Spinal cord (tissue), 10 donors: Measurements from ENCODE around the gene PRR23A. TPM values are rescaled to one million over a fixed set of nuclear protein-coding genes. Genes with fewer than 3 reads are reported as not detected.

ENCODE experiments used
- DNase-seq, 6 donors: peaks; one replicate each; pipeline versions ENCODE4 v3.0.0 to v3.0.0-alpha.2; 2013 to 2015; ENCODE audit warnings: low spot score in 6 of 6, low read depth in 4 of 6
- H3K27ac ChIP-seq: one replicate; pipeline ENCODE4 v1.5.1; 2013; ENCODE audit warnings: low read depth, low read length, control low read depth
- H3K27me3 ChIP-seq: one replicate; pipeline ENCODE4 v1.6.1; 2013; ENCODE audit warnings: low read length; ENCODE audit not compliant: control insufficient read depth, insufficient read depth
- H3K36me3 ChIP-seq: one replicate; pipeline ENCODE4 v1.6.1; 2013; ENCODE audit warnings: low read length; ENCODE audit not compliant: control insufficient read depth, insufficient read depth
- H3K4me1 ChIP-seq: one replicate; pipeline ENCODE4 v1.6.1; 2013; ENCODE audit warnings: low read length; ENCODE audit not compliant: control insufficient read depth, insufficient read depth
- H3K4me3 ChIP-seq: one replicate; pipeline ENCODE4 v1.5.1; 2013; ENCODE audit warnings: low read depth, low read length, control low read depth
- H3K9me3 ChIP-seq: one replicate; pipeline ENCODE4 v1.6.1; 2013; ENCODE audit warnings: low read length; ENCODE audit not compliant: control insufficient read depth, insufficient read depth
- WGBS: methylation state at CpG from one replicate; pipeline ENCODE4 v1.1.5; 2013; ENCODE audit warnings: missing lambda C conversion rate; ENCODE audit not compliant: insufficient coverage; 5-methylcytosine and 5-hydroxymethylcytosine counted together
- polyA plus RNA-seq, 2 donors: library from polyadenylated mRNA; unstranded; fragments of 120-200 nt; gene quantifications; one replicate each; pipeline ENCODE4 v1.2.1, GENCODE V29; 2013; ENCODE audit not compliant: insufficient read length in 2 of 2
- total RNA-seq, 2 donors: library from RNA; depleted of rRNA in 1 of 2; stranded (reverse); fragments of 120-200 nt in 1 of 2; fragments of >200 nt in 1 of 2; gene quantifications; one replicate each; pipeline versions ENCODE4 v1.2.3 to v1.2.4, GENCODE V29; 2013 to 2014
- donor health status: healthy.

The PRR23A gene
- total and polyA plus RNA-seq, 4 donors: not detected

DNA sequence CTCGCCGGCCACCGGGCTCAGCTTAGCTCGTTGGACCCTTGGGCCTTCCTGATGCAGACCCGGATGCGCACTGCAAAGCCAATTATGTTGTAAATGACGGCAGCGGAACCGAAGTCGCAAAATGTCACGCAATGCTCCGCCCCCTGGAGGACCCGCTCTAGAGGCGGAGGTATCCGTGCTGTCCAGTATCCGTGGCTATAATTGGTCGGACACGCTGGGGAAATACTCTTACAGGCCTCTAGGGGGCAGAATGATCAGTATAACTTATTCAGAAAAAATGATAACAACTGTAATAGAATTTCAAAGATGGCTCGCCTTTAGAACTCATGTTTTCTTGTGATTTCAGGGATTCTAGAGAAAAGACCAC lies 14.8 kb upstream of the PRR23A start, which contains the start of gene PRR23B:
TSS of gene PRR23B (minus strand) at position 59 of the 367 bp plus-strand sequence. CDS start 265 bp downstream, outside the sequence.
- Histone ChIP-seq H3K4me3 (no peak within 1 kb of the TSS), H3K27ac (no peak within 1 kb of the TSS), H3K36me3 (no peaks in the 10 kb centered on the region), H3K27me3 (peaks cover 2% of the 10 kb centered on the region), H3K4me1 (no peaks in the 10 kb centered on the region), H3K9me3 (no peaks in the 10 kb centered on the region)
- DNase-seq: no peak
- WGBS: 71% methylated on average over 15 of the region's 19 CpGs

- 56% methylated on average over 81 of the region's 81 CpGs for WGBS
- H3K9me3 ChIP-seq: no peaks in the 10 kb centered on the region
- no peaks in the 10 kb centered on the region for H3K36me3 ChIP-seq
- peaks cover 2% of the 10 kb centered on the region for H3K27me3 ChIP-seq
- H3K4me3 ChIP-seq: no peak overlapping the region
- no peaks in the 10 kb centered on the region for H3K4me1 ChIP-seq
- no peak for DNase-seq
- no peak overlapping the region for H3K27ac ChIP-seq
Measured at GRCh38 chr3:139020036-139020867, 14.2 kb upstream of the PRR23A start.

DNA sequence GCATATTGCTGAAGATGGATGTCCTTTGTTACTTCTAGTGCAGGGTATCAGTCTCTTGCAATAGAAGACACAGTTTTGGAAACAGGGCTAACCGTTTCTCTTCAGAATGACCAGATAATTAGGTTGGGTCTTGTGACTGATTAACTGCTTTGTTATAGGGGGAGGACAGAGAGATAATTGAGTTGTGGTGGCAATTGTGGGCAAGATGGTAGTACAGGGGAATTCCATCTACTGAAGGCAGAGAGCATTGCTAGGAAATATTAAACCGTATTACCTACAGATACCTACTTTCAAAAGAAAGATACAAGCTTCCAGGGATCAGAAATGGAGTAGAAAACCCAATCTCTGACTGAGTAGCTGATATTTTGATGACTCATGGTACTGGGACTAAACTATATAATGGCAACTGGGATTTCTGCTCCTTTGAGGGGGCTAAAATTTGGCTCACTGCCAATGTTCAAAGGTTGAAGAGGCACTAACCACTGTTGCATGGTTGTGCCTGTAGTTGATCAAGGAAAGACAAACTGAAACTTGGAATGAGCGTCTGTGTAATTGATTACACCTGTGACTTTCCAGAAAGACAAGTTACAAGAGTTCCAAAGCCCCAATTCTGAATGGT lies 10.5 kb upstream of the PRR23A start:
- Histone ChIP-seq H3K27me3 (peaks cover 2% of the 10 kb centered on the region), H3K4me3 (no peak overlapping the region), H3K9me3 (peaks cover 2% of the 10 kb centered on the region), H3K27ac (no peak overlapping the region), H3K4me1 (no peaks in the 10 kb centered on the region), H3K36me3 (no peaks in the 10 kb centered on the region)
- 33% methylated on average over 1 of the region's 3 CpGs for WGBS
- DNase-seq: no peak

- H3K4me1 ChIP-seq: no peaks in the 10 kb centered on the region
- H3K9me3 ChIP-seq: peaks cover 3% of the 10 kb centered on the region
- H3K36me3 ChIP-seq: no peaks in the 10 kb centered on the region
- 80% methylated on average over 40 of the region's 45 CpGs for WGBS
- H3K27me3 ChIP-seq: no peaks in the 10 kb centered on the region
- DNase-seq: no peak
- H3K4me3 ChIP-seq: no peak overlapping the region
- no peak overlapping the region for H3K27ac ChIP-seq
Measured at GRCh38 chr3:139005356-139005993, 593 bp downstream of the PRR23A start.

DNA sequence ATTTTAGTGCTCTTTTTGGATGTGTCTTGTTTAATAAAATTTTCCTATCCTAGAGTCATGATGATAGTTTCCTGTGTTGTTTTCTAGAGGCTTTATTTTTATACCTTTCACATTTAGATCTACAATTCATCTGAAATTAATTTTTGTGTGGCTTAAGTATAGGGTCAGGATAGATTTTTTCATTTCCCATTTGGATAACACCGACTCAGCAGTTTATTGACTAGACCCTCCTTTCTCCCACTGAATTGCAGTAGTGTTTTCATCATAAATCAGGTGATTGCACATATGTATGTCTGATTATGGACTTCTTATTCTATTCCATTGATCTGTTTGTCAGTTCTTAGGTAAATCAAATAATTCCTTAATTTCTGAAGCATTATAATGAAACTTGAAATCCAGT lies 10.4 kb downstream of the PRR23A start:
- Histone ChIP-seq H3K27ac (no peak overlapping the region), H3K4me3 (no peak overlapping the region), H3K4me1 (no peaks in the 10 kb centered on the region), H3K9me3 (no peaks in the 10 kb centered on the region), H3K27me3 (no peaks in the 10 kb centered on the region), H3K36me3 (no peaks in the 10 kb centered on the region)
- DNase-seq: no peak
- WGBS: no CpG with 5 or more reads among the region's 1 CpG

DNA sequence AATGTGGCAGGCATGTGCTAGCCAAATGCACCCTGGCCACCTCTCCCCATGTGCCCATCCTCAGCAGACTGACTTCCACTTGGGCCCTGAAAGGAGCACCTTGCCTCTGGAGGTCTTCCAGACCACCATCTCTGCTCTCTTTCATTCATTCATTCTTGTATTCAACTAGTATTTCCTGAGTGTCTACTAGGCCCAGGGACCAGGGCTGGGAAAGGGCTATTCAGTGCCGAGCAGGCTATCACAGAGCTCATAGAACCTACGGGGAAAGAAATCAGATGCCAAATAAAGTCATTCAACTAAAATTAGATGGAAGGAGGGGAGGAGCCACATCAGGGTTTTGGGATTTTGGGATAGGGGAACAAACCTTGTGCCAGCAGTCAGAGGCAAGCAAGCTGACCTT lies 18.9 kb downstream of the PRR23A start:
- H3K27me3 ChIP-seq: peaks cover 2% of the 10 kb centered on the region
- 83% methylated on average over 1 of the region's 2 CpGs for WGBS
- no peaks in the 10 kb centered on the region for H3K9me3 ChIP-seq
- no peaks in the 10 kb centered on the region for H3K36me3 ChIP-seq
- H3K4me3 ChIP-seq: no peak overlapping the region
- H3K27ac ChIP-seq: no peak overlapping the region
- DNase-seq: no peak
- peaks cover 16% of the 10 kb centered on the region for H3K4me1 ChIP-seq

- Histone ChIP-seq H3K4me1 (peaks cover 16% of the 10 kb centered on the region), H3K9me3 (no peaks in the 10 kb centered on the region), H3K36me3 (no peaks in the 10 kb centered on the region), H3K27ac (no peak overlapping the region), H3K4me3 (no peak overlapping the region), H3K27me3 (peaks cover 2% of the 10 kb centered on the region)
- 27% methylated on average over 1 of the region's 4 CpGs for WGBS
- peak; percentile 26 to 80 (median 48) for DNase-seq
Measured at GRCh38 chr3:138985932-138986331, 20.1 kb downstream of the PRR23A start.

DNA sequence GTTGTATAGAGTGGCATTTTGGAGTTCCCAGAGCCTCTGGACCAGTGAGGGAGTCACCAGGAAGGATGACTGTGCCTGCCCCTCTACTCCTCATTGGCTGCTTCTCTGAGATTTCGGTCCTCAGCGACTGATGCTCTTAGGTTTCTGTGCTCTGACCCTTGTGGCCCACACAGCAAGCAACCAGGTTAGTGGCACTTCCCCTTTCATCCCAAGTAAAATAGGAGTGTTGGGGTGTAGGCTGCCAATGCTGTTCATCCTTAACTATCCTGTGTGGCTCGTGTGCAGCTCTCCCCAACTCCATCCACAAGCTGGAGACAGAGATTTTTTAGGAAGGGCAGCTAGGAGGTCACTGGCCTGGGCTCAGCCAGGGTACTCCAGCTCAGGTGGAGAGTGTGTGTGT lies 21.3 kb downstream of the PRR23A start:
- no CpG with 5 or more reads among the region's 3 CpGs for WGBS

DNA sequence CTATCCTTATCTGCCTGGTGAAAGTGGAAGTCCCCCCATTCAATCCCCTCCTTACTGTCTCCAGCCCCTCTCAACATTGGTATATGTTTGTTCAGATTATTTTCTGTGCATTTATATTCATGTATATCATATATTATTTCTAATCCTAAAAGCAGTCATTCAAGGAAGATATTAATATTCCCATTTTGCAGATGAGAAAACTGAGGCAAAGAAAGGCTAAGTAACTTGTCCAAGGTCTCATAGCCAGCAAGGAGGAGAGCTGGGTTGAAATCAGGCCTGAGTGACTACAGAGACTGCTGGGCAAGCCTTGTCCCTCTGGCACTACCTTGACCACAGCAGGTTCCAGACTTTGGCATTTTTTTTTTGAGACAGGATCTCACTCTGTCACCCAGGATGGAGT lies 30.0 kb downstream of the PRR23A start:
- DNase-seq: no peak
- H3K9me3 ChIP-seq: no peaks in the 10 kb centered on the region
- H3K27ac ChIP-seq: no peak overlapping the region
- H3K27me3 ChIP-seq: peaks cover 1% of the 10 kb centered on the region
- H3K36me3 ChIP-seq: no peaks in the 10 kb centered on the region
- peaks cover 7% of the 10 kb centered on the region for H3K4me1 ChIP-seq
- no peak overlapping the region for H3K4me3 ChIP-seq

More for the DNA sequence above, 21.3 kb downstream of the PRR23A start:
- Histone ChIP-seq H3K4me3 (no peak overlapping the region), H3K36me3 (no peaks in the 10 kb centered on the region), H3K9me3 (no peaks in the 10 kb centered on the region), H3K4me1 (peaks cover 18% of the 10 kb centered on the region), H3K27me3 (peaks cover 2% of the 10 kb centered on the region), H3K27ac (no peak overlapping the region)
- DNase-seq: no peak
